GM18873 (cell line): ENCODE results near the gene DOCK3.
"Not testable (repeated sequence)": the region's sequence is repeated elsewhere in the genome, so short reads cannot be mapped to it uniquely, and the experiment has no call there.

Experiments used
- ATAC-seq: cut with Tn5 transposase; IDR thresholded peaks from one replicate; pipeline ENCODE4 v1.9.1; 2021; ENCODE audit warnings: mild to moderate bottlenecking, moderate library complexity, moderate number of reproducible peaks; ENCODE audit not compliant: unreplicated experiment, low FRiP score

DOCK3 gene

DNA sequence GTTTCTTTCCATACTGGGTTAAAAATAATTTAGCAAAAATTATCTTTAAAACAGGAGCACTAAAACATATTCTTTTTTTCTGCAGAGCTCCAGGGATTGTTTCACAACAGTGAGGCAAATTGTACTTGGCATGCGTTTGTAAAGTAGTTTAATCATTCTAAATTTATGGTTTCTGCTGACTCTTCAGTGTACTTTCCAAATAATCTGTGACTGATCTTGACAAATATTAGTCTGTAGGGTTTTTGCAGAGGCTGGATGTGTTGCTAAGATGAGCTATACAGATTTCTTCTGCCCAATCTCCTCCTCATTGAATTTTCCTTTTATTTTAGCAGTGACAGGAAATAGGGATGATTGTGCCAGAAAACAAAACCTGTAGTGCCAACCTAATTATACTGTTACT is 382.4 kb downstream of the DOCK3 start:
- no peak for ATAC-seq

DNA sequence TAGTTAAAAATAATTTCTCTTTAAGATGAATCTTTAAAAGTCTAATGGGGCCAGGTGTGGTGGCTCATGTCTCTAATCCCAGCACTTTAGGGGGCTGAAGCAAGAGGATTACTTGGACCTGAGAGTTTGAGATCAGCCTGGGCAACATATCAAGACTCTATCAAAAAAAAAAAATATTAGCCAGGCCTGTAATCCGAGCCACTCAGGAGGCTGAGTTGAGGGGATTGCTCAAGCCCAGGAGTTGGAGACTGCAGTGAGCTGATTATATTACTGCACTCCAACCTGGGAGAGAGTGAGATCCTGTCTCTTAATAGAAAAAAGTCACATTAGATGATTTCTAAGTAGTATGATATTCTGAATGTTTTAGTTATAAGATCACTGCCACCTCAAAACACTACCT is 388.3 kb downstream of the DOCK3 start:
- no peak for ATAC-seq

DNA sequence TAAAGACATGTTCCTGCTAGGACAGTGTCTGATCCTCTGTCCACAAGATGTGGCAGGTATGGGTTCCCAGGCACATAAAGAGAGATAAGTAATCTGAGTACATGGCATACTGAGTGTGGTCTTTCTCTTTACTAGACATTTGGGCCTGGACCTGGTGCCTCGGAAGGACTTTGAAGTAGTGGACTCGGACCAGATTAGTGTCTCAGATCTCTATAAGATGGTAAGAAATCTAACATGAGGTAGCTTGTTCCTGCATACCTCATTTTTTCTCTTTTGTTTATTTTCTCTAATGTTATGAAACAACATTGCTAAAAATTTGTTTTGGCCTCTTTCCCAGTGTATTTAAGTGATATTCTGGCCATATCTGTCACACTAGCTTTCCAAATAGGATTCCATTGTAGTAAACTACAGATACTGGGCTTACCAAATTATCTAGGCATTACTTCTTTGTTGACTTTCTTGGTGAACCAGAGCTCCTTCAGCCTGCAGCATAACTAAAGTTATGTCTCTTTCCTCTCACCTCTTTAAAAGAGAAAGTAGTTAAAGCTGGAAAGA is 400.6 kb downstream of the DOCK3 start:
- ATAC-seq = no peak

DNA sequence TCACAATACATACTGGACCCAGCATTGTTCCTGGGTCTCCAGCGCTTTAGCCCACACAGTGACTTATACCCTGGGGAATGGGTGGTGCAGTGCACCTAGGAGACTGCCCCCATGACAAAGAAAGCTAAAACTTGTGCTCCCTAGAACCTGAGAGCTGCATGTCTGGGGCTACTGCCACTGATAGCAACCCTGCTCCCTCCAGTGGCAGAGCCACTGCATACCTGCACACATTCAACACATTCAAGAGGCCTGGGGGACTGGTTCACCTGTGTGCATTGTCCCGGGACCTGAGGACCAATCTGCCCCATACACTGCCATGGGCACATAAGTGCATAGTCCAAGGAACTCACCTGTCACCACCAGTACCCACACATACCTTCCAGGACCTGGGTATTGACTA is 407.6 kb downstream of the DOCK3 start:
- ATAC-seq = no peak

DNA sequence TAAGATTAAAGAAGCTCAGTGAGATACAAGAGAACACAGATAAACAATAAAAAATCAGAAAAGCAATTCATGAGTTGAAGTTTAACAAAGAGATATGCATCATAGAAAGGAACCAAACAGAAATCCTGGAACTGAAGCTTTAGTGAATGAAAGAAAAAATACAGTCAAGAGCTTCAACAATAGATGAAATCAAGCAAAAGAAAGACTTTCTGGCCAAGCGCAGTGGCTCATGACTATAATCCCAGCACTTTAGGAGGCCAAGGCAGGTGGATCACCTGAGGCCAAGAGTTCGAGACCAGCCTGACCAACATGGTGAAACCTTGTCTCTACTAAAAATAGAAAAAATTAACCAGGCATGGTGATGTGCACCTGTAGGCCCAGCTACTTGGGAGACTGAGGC is 408.8 kb downstream of the DOCK3 start:
- ATAC-seq = no peak

DNA sequence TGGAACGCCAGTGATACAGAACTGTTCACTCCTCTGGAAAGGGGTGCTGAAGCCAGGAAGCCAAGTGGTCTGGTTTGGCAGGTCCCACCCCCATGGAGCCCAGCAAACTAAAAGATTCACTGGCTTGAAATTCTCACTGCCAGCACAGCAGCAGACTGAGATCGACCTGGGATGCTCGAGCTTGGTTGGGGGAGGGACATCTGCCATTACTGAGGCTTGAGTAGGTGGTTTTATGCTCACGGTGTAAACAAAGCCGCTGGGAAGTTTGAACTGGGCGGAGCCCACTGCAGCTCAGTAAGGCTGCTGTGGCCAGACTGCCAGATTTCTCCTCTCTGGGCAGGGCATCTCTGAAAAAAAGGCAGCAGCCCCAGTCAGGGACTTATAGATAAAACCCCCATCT is 417.4 kb downstream of the DOCK3 start:
- ATAC-seq = not testable (repeated sequence)

DNA sequence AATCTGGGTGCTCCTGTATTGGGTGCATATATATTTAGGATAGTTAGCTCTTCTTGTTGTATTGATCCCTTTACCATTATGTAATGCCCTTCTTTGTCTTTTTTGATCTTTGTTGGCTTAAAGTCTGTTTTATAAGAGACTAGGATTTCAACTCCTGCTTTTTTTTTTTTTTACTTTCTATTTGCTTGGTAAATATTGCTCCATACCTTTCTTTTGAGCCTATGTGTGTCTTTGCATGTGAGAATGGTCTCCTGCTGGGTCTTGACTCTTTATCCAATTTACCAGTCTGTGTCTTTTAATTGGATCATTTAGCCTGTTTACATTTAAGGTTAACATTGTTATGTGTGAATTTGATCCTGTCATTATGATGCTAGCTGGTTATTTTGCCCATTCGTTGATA is 420.1 kb downstream of the DOCK3 start:
- not testable (repeated sequence) for ATAC-seq

DNA sequence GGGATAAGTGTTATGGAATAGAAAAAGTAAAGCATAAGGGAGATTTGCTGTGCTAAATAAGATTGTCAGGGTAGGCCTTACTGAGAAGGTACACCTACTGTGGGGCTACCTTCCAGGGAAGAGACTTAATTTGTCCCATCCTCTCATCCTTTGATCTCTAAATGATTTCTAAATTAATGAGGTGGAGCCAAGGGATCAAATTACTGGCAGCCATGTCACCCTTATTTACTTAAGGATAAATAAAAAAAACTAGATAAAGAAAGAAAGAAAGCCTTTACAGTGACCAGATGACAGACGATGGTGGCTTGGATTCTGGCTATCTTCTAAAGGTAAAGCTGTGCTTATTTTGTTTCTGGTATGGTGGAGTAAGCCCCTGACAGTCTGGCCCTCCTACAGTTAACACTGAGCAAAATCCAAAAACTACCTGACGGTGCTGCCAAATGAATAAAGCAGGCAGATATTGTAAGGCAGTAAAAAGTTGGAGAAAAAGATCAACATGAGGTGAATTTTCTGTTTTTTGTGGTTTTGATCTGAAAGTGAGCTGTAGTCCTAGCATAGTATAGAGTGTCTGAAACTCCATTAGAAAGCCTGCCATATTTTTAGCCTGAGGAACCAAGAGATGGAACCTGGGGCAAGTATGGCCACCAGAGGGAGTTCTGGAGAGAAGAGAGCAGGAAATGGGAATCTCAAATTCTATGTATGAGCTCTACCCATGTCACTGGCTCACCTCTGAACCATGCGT is 425.2 kb downstream of the DOCK3 start:
- ATAC-seq = no peak

DNA sequence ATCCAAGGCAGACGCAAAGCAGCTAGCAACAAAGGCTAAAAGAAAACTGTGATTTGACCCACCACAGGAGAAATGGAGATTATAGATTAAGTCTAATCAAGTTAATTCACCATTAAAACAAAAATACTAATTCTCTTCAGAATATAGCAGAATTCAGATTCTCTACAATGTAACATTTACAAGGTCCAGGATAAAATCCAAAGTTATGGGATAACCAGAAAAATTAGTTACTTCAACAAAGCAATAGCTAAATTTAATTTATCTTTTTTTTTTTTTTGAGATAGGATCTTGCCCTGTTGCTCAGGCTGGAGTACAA is 425.8 kb downstream of the DOCK3 start:
- no peak for ATAC-seq

DNA sequence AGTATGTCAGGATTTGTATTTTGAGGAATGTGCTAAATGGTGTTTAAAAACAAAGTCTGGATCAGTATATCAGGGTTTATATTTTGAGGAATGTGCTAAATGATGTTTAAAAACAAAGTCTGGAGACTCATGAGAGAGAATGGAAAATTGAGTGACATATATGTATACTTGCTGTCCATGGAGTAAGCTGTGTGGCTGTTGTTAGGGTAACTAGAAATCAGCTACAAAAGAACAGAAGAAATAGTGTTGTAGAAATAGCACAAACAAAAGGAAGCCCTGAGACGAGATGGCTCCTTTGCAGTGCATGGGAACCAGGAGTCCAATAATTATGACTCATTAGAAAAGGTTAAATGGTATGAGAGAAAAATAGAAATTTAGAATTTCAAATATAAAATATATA is 427.7 kb downstream of the DOCK3 start:
- no peak for ATAC-seq

DNA sequence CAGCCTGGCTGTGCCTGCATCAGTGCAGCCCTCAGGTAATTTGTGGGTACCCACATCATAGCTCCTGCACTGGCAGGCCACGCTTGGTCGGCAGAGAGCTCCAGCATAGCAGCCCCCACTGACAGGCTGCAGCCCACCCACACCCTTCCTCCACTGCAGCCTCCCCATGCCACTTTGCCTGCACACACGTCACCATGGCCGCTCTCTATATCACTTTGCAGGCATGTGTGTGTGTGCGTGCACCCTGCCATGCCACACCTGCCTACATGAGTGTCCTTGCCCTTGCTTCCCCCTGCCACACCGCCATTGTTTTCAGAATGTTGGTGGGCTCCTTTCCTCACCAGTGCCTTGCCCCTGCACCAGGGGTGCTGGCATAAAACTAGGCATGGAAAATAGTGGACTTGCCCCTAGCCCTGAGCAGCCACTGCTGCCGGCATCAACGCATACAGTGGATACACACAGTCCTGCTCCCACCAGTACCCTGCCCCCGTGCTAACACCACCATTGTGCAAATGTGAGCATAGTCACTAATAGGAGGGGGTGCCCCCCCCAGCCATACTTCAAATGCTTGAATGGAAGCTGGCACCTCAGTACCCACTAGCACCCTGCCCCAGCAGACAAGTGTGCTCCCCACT is 431.6 kb downstream of the DOCK3 start:
- no peak for ATAC-seq

DNA sequence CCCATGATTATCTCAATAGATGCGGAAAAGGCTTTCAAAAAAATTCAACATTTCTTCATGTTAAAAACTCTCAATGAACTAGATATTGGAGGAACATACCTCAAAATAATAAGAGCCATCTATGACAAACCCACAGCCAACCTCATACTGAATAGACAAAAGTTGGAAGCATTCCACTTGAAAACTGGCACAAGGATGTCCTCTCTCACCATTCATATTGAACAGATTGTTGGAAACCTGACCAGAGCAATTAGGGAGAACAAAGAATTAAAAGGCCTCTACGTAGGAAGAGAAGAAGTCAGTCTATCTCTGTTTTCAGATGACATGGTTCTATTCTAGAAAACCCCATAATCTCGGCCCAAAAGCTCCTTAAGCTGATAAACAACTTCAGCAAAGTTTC is 435.9 kb downstream of the DOCK3 start:
- no peak for ATAC-seq

DNA sequence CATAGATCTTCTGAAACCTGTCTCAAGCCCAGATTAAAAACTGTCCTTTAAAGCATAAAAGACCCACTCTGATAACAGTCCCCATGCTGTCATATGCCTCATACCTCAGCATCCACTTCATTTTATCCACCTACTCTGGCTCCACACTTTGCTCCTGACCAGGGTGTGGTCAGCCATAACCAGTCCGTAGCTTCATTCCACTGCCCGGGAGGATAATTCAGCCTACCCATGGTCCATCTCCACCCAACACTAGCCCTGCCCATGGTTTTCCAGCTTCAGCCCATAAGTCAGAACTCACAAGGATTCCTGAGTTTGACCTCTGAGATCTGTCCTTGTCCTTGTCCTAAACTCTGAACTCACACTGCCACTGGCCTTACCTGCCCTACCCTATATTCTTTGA is 448.2 kb downstream of the DOCK3 start:
- ATAC-seq = no peak

DNA sequence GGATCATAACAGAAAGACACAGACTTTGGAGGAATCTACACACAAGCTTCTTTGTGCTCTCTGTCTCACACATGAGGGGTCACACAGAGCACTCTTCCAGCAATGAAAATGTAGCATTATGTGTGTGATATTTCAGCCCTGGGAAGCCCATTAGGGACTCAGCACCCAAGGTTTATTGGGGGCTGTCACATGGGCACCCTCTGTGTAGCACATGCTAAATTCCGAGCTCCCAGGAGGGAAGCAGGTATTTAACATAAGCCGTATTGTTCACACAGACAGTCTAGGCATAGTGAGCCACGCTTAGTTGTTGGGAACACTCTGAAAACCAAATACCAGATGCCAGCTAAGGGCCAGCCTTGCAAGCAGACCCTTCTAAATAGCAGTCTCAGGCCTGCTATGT is 448.8 kb downstream of the DOCK3 start:
- ATAC-seq = no peak

DNA sequence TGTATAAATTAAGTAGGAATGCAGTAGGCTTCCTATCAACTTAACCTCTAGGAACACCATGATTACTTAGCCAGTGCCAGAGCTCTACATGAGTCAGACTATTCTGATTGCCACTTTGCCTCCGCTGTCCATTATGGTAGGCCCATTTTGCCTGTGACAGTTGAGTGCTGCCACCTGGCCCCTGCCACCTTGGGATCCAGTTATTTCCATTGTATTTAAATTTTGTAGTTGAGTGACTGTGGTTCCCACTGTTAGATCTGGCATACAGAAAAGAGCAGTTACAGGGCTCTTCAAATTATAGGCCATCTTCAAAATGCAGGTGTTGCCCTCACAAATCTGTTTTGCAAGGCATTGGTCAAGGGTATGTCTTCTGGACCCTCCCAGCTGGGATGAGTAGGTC is 456.9 kb downstream of the DOCK3 start:
- not testable (repeated sequence) for ATAC-seq

DNA sequence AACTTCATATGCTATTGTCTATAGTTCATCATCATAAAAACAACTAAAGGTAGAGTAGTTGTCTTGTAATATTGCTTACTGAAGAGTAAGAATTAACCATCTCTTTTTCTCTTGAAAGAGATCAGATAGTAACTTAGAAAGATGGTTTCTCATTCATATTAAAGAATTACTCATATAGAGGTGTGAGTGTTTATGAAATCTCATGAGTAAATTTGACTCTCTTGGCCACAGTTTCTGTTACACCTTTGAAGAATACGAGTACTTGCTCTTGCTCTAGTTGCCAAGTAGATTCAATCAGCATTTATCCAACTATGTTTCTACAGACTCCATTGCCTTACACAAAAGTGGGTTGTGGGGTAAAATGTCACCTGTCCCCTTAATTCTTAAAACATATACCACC is 463.0 kb downstream of the DOCK3 start:
- no peak for ATAC-seq

DNA sequence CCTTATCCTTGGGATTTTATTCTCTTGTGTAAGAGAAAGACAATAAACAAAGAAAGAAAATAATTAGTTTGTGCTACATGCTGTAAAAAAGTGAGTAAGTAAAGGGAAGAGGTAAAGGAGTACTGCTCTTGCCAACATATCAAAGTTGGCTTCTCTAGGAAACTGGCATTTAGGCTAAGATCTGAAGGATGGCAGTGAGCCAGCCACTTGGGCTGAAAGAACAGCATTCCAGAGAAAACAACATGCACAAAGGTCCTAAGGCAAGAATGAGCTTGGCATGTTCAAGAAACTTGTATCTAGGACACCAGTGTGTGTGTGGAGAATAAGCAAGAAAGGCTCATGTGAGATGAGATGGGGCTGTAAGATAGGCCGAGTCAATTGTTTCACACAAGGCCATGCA is 464.9 kb downstream of the DOCK3 start:
- ATAC-seq = no peak

DNA sequence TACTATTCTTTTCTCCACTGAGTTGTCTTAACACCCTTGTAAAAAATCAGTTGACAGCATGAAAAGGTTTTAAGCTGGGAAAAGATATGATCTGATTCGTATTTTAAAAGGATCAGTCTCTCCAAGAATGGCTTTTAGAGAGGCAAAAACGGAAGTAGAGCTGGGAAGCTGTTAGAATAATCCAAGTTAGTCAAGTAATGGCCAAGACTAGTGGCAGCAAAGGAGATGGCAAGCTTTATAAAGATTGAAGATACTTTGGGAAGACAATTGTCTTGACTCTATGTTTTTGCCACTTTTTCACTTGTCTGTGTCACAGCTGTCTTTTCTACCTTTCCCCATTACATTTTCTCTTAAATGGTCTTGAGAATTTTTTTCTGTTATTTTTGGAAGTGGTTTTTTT is 466.8 kb downstream of the DOCK3 start:
- no peak for ATAC-seq

DNA sequence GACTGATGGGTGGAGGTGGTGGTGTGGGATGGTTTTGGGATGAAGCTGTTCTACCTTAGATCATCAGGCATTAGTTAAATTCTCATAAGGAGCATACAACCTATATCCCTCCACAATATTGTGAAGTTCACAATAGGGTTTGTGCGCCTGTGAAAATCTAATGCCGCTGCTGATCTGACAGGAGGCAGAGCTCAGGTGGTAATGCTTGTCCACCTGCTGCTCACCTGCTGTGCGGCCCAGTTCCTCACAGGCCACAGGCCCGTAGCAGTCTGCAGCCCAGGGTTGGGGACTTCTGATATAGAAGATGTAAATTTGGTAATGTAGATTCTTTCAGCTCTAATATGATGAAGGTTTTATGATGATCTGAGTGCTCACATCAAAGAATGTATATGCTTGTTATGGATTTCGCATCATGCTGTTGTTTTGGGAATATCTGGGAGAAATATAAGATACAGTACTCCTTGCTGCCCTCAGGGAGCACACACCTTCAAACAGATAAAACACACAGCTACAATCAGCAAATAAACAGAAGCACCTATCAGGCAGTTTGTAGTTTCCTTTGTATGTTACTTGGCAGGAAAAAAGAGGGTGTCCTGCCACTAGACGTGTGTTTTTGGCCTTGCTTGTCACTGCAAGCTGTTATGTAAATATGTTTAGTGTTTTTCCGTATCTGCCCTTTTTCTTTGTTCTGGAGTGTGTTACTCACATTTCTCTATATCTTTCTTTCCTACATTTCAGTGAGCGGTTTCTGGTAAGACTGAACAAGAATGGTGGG is 471.3 kb downstream of the DOCK3 start:
- ATAC-seq = no peak

DNA sequence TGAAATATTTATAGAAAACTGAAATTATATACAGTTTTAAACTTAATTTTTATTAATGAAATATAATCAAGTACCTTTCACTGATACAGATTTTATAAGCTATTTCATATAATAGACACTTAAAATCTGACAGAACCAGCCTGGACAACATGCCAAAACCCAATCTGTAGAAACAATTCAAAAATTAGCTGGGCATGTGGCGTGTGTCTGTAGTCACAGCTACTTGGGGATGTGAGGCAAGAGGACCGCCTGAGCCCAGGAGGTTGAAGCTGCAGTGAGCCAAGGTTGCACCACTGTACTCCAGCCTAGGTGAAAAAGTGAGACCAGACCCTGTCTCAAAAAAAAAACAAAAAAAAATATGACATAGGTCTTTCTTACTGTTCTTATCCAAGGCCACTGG is 472.1 kb downstream of the DOCK3 start:
- ATAC-seq = no peak

DNA sequence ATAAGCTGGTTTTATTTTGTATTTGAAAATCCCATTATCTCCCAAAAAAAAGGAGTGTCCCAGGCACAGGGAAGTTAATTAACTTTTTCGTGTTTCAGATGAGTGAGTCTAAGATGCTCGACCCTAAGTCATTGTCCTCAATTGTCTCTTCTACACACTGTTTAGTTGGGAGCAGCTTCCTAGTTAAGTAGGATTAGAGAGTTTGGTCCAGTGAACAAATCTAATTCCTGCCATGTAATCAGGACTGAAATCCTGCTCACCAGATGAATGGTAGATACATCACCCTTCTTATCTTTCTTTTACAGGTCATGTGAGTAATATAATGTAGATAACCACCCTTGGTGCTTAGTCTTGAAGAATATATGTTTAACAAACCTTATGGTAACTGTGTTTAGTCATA is 481.4 kb downstream of the DOCK3 start:
- ATAC-seq = no peak

DNA sequence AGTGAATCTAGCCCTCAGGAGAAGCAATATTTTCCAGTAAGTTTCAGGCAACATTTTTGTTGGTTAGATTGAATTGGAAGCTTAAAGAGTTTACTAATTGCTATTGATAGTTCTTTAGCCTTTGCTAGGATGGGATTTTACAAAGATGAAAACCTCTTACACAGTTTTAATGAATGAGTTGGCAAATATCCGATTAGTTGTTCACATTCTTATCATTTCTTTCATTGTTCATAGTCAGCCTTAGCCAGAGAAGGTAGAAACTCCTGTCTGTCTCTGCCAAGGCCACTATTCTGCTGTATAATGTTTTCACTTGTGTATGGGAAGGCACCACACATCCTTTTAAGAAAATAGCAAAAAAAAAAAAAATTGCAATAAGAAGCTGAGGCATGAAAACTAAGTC is 488.3 kb downstream of the DOCK3 start:
- no peak for ATAC-seq
